OCI-LY7 (cell line): Measurements from ENCODE around the gene PLCB1.

Experiments used
- CTCF ChIP-seq: fragments of 200-600 bp; sonication (generic); conservative IDR thresholded peaks from 2 replicates; pipeline ENCODE4 v1.5.1; 2014; ENCODE audit warnings: mild to moderate bottlenecking, antibody characterized with exemption, low read length, moderate library complexity, mixed read lengths
- EZH2phosphoT487 ChIP-seq: fragments of 200-600 bp; sonication (generic); IDR thresholded peaks from 2 replicates; pipeline ENCODE4 v1.6.1; 2018; ENCODE audit warnings: low read depth, borderline replicate concordance, mild to moderate bottlenecking, mixed run types, antibody characterized with exemption, low read length, moderate library complexity, mixed read lengths

GRCh38 chr20:8880085-8880853, 748.2 kb downstream of the PLCB1 start:
- TF ChIP-seq CTCF (no peak), EZH2phosphoT487 (no peak)
